HepG2 (cell line): ENCODE measurements around the gene LDHAL6B. TPM values are rescaled to one million over a fixed set of nuclear protein-coding genes. Genes with fewer than 3 reads are reported as not detected.

ENCODE experiments used
- ATAC-seq: fragments of 200-7000 bp; cut with Tn5 transposase; 3 replicates; pipeline ENCODE4 v1.9.1; 2020; ENCODE audit warnings: mild to moderate bottlenecking, moderate library complexity
- BruUV-seq: library from RNA; stranded (reverse); fragments of 400-500 nt; replicated peaks from 2 replicates; lab custom pipeline; 2021; lab: Mats Ljungman, UMichigan
- CTCF ChIA-PET: fragments of 300-600 bp; formaldehyde crosslinking; extraction: SDS; loops from one replicate; lab custom pipeline; 2021; ENCODE audit warnings: low total read pairs, inconsistent platforms, low intra/inter-chr PET ratio; lab: Yijun Ruan, JAX
- POLR2A ChIA-PET: fragments of 350-600 bp; sonication (Branson Sonifier 250); formaldehyde crosslinking; loops from one replicate; lab custom pipeline; 2020; ENCODE audit warnings: antibody characterized with exemption, inconsistent platforms; lab: Yijun Ruan, JAX
- DNase-seq: peaks from one replicate; pipeline ENCODE4 v3.0.0-alpha.2; 2015; ENCODE audit warnings: low spot score
- FAIRE-seq: peaks from 3 replicates; lab custom pipeline; 2011; peaks lifted over from hg19 to GRCh38; lab: Jason Lieb, UNC
- H2AFZ ChIP-seq: one replicate; pipeline ENCODE4 v1.6.1; 2011; ENCODE audit warnings: low read length, inconsistent platforms
- H3K27ac ChIP-seq: fragments of 300-600 bp; 3 replicates; pipeline ENCODE4 v1.8.0; 2011; ENCODE audit warnings: mixed run types, mild to moderate bottlenecking, mixed read lengths, low read length, inconsistent platforms; ENCODE audit not compliant: insufficient read depth; ENCODE audit errors: extremely low read length
- H3K27me3 ChIP-seq, 2 experiments: fragments of 200-600 bp in 1 of 2; 2 replicates in 1 of 2; 3 replicates in 1 of 2; pipeline versions ENCODE4 v1.6.0 to v1.8.0; 2011; ENCODE audit warnings: low read length in 2 of 2, mild to moderate bottlenecking in 2 of 2, moderate library complexity in 2 of 2, inconsistent platforms in 1 of 2; ENCODE audit not compliant: insufficient read depth in 2 of 2, control insufficient read depth in 1 of 2
- H3K36me3 ChIP-seq, 2 experiments: fragments of 200-600 bp in 1 of 2; replicated peaks in 1 of 2; 2 replicates in 1 of 2; 3 replicates in 1 of 2; pipeline versions ENCODE4 v1.5.1 to v1.8.0; 2011; ENCODE audit warnings: low read length in 2 of 2, inconsistent platforms in 1 of 2; ENCODE audit not compliant: insufficient read depth in 2 of 2, control insufficient read depth in 1 of 2
- H3K4me1 ChIP-seq: 2 replicates; pipeline ENCODE4 v1.5.1; 2012; ENCODE audit warnings: low read length, inconsistent platforms; ENCODE audit not compliant: insufficient read depth
- H3K4me2 ChIP-seq: 2 replicates; pipeline ENCODE4 v1.6.0; 2011; ENCODE audit warnings: low read depth, low read length, inconsistent platforms
- H3K4me3 ChIP-seq, 3 experiments: fragments of 200-600 bp in 1 of 3; sonication (generic), shearing (Covaris generic) in 1 of 3; replicated peaks in 1 of 3; 2 replicates each; pipeline ENCODE4 v1.5.1; 2011 to 2016; ENCODE audit warnings: low read length in 3 of 3, inconsistent platforms in 2 of 3, low read depth in 2 of 3, mild to moderate bottlenecking in 2 of 3, control low read depth in 1 of 3, mixed read lengths in 1 of 3; ENCODE audit not compliant: insufficient read depth in 1 of 3
- H3K79me2 ChIP-seq: one replicate; pipeline ENCODE4 v1.6.1; 2011; ENCODE audit warnings: low read length, inconsistent platforms; ENCODE audit not compliant: insufficient read depth
- H3K9ac ChIP-seq: 2 replicates; pipeline ENCODE4 v1.6.0; 2011; ENCODE audit warnings: mild to moderate bottlenecking, low read depth, low read length, inconsistent platforms; ENCODE audit not compliant: insufficient read depth
- H3K9me3 ChIP-seq: 2 replicates; pipeline ENCODE4 v1.5.1; 2012; ENCODE audit warnings: mild to moderate bottlenecking, low read length
- H4K20me1 ChIP-seq: 2 replicates; pipeline ENCODE4 v1.6.0; 2011; ENCODE audit warnings: inconsistent platforms, mild to moderate bottlenecking, low read length, moderate library complexity; ENCODE audit not compliant: insufficient read depth
- SOX6 ChIP-seq, 2 experiments: fragments of 450-650 bp in 1 of 2; sonication (generic) in 1 of 2; formaldehyde crosslinking in 1 of 2; IDR thresholded peaks; 2 replicates each; pipeline versions ENCODE4 v1.4.0 to v1.6.1; 2017 to 2020; ENCODE audit warnings: antibody characterized with exemption in 1 of 2, mild to moderate bottlenecking in 1 of 2, missing genetic modification reagents in 1 of 2
- ZBTB42 ChIP-seq: sonication (generic); formaldehyde crosslinking; IDR thresholded peaks from 2 replicates; pipeline ENCODE4 v1.5.0; 2020; ENCODE audit warnings: mild to moderate bottlenecking, missing genetic modification reagents
- ZBTB7A ChIP-seq: sonication (generic); formaldehyde crosslinking; IDR thresholded peaks from 2 replicates; pipeline ENCODE4 v1.8.0; 2022; ENCODE audit warnings: mild to moderate bottlenecking, missing genetic modification reagents
- ZFP36L1 ChIP-seq: sonication (generic); formaldehyde crosslinking; IDR thresholded peaks from 2 replicates; pipeline ENCODE4 v1.8.0; 2022; ENCODE audit warnings: mild to moderate bottlenecking, missing genetic modification reagents, moderate library complexity
- ZNF121 ChIP-seq: sonication (generic); formaldehyde crosslinking; IDR thresholded peaks from 2 replicates; pipeline ENCODE4 v1.5.0; 2020; ENCODE audit warnings: mild to moderate bottlenecking, missing genetic modification reagents
- ZNF713 ChIP-seq: sonication (generic); formaldehyde crosslinking; IDR thresholded peaks from 2 replicates; pipeline ENCODE4 v1.4.0; 2020; ENCODE audit warnings: mild to moderate bottlenecking, missing genetic modification reagents
- ZSCAN9 ChIP-seq: IDR thresholded peaks from 2 replicates; pipeline ENCODE4 v1.6.1; 2016; ENCODE audit warnings: borderline replicate concordance
- WGBS: methylation state at CpG from one replicate; pipeline ENCODE4 v1.1.6; 2017; ENCODE audit warnings: low lambda C conversion rate; 5-methylcytosine and 5-hydroxymethylcytosine counted together
- in situ Hi-C: cut with HindIII; loops from 2 replicates; pipeline ENCODE4 v1.10.0; 2017; ENCODE audit warnings: low pct_unique_long_range_greater_than_20kb; ENCODE audit not compliant: extremely low pct_ligation_motif_present
- intact Hi-C: fragments of 100-400 bp; cut with micrococcal nuclease; formaldehyde crosslinking; loops from one replicate; pipeline ENCODE4 v1.10.0; 2022; ENCODE audit not compliant: unreplicated experiment
- polyA plus RNA-seq, 8 experiments: library from polyadenylated mRNA; depleted of rRNA in 3 of 8; stranded (reverse) in 7 of 8; unstranded in 1 of 8; fragments of >200 nt; fragmentation: Illumina TruSeq in 4 of 8; extraction: Trizol in 4 of 8; gene quantifications; 2 replicates each; pipeline versions ENCODE4 v1.2.1 to v1.2.3, GENCODE V29; 2011 to 2016; ENCODE audit warnings: low read depth in 4 of 8, missing spikeins in 1 of 8, mixed read lengths in 1 of 8; ENCODE audit not compliant: insufficient read depth in 1 of 8
- total RNA-seq, 5 experiments: library from RNA; depleted of rRNA; stranded (reverse); fragments of >200 nt; fragmentation: Illumina TruSeq; extraction: Trizol; gene quantifications; 2 replicates each; pipeline ENCODE4 v1.2.3, GENCODE V29; 2016; ENCODE audit warnings: low read depth in 1 of 5
- TF ChIP-seq, protein P1 (sequence below): sonication (generic); formaldehyde crosslinking; conservative IDR thresholded peaks from 2 replicates; pipeline ENCODE4 v1.4.0; 2020; ENCODE audit warnings: mild to moderate bottlenecking, missing genetic modification reagents, moderate library complexity
- TF ChIP-seq, protein P2 (sequence below): sonication (generic); formaldehyde crosslinking; IDR thresholded peaks from 2 replicates; pipeline ENCODE4 v1.8.0; 2022; ENCODE audit warnings: mild to moderate bottlenecking, missing genetic modification reagents, moderate library complexity
- TF ChIP-seq, protein P3 (sequence below): sonication (generic); formaldehyde crosslinking; IDR thresholded peaks from 2 replicates; pipeline ENCODE4 v1.4.0; 2020; ENCODE audit warnings: mild to moderate bottlenecking, missing genetic modification reagents
- TF ChIP-seq, protein P4 (sequence below): sonication (generic); formaldehyde crosslinking; conservative IDR thresholded peaks from 2 replicates; pipeline ENCODE4 v1.4.0; 2020; ENCODE audit warnings: missing genetic modification reagents
- TF ChIP-seq, protein P5 (sequence below): sonication (generic); formaldehyde crosslinking; IDR thresholded peaks from 2 replicates; pipeline ENCODE4 v1.5.0; 2020; ENCODE audit warnings: missing genetic modification reagents

The LDHAL6B gene
- total and polyA plus RNA-seq, 2 of the 13 experiments (the other 11 are each of a cell fraction or from before 2014, with no cell fraction given) = not detected

DNA sequence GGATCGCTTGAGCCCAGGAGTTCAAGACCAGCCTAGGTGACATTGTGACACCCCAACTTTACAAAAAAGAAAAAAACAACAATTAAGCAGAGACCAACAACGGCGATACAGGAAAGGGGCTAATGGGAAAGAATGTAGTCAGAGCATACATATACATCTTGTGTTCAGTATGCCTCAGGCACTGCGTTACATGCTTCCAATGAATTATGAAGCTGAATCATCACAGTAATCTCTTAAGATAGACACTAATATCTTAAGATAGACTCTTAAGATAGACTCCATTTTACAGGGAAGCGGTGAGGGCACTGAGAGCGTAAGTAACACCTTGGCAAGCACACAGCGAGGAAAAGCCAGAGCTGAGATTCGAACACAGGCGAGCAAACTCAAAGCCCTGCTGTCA lies 6.1 kb upstream of the LDHAL6B start:
- Histone ChIP-seq H2AFZ (no peak overlapping the region), H3K9ac (no peak overlapping the region), H3K36me3 (peaks cover 10 to 27% of the 10 kb centered on the region in 2 experiments), H3K27ac (no peak overlapping the region), H3K4me3 (no peak overlapping the region), H3K9me3 (no peaks in the 10 kb centered on the region), H3K79me2 (no peaks in the 10 kb centered on the region), H4K20me1 (no peaks in the 10 kb centered on the region), H3K4me1 (no peaks in the 10 kb centered on the region), H3K4me2 (no peak overlapping the region), H3K27me3 (no peaks in the 10 kb centered on the region)
- FAIRE-seq (no peak), ATAC-seq (no peak), DNase-seq (no peak)
- intact Hi-C loops = no loop called here
- in situ Hi-C loops = no loop called here
- TF ChIP-seq, protein P1, sequence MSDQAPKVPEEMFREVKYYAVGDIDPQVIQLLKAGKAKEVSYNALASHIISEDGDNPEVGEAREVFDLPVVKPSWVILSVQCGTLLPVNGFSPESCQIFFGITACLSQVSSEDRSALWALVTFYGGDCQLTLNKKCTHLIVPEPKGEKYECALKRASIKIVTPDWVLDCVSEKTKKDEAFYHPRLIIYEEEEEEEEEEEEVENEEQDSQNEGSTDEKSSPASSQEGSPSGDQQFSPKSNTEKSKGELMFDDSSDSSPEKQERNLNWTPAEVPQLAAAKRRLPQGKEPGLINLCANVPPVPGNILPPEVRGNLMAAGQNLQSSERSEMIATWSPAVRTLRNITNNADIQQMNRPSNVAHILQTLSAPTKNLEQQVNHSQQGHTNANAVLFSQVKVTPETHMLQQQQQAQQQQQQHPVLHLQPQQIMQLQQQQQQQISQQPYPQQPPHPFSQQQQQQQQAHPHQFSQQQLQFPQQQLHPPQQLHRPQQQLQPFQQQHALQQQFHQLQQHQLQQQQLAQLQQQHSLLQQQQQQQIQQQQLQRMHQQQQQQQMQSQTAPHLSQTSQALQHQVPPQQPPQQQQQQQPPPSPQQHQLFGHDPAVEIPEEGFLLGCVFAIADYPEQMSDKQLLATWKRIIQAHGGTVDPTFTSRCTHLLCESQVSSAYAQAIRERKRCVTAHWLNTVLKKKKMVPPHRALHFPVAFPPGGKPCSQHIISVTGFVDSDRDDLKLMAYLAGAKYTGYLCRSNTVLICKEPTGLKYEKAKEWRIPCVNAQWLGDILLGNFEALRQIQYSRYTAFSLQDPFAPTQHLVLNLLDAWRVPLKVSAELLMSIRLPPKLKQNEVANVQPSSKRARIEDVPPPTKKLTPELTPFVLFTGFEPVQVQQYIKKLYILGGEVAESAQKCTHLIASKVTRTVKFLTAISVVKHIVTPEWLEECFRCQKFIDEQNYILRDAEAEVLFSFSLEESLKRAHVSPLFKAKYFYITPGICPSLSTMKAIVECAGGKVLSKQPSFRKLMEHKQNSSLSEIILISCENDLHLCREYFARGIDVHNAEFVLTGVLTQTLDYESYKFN (CRISPR knock-in tag) = no peak
- TF ChIP-seq ZBTB42 (no peak), ZNF121 (CRISPR knock-in tag) (no peak), SOX6 (IDR thresholded peaks at IDR 0.05) (no peak), SOX6 (CRISPR knock-in tag; IDR thresholded peaks at IDR 0.05) (no peak), ZBTB7A (CRISPR knock-in tag) (no peak), ZSCAN9 (CRISPR knock-in tag) (no peak), ZFP36L1 (CRISPR knock-in tag) (no peak), ZNF713 (CRISPR knock-in tag) (no peak)
- TF ChIP-seq, protein P2, sequence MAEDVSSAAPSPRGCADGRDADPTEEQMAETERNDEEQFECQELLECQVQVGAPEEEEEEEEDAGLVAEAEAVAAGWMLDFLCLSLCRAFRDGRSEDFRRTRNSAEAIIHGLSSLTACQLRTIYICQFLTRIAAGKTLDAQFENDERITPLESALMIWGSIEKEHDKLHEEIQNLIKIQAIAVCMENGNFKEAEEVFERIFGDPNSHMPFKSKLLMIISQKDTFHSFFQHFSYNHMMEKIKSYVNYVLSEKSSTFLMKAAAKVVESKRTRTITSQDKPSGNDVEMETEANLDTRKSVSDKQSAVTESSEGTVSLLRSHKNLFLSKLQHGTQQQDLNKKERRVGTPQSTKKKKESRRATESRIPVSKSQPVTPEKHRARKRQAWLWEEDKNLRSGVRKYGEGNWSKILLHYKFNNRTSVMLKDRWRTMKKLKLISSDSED (CRISPR knock-in tag) = no peak
- TF ChIP-seq, protein P3, sequence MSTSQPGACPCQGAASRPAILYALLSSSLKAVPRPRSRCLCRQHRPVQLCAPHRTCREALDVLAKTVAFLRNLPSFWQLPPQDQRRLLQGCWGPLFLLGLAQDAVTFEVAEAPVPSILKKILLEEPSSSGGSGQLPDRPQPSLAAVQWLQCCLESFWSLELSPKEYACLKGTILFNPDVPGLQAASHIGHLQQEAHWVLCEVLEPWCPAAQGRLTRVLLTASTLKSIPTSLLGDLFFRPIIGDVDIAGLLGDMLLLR (CRISPR knock-in tag) = no peak
- TF ChIP-seq, protein P4, sequence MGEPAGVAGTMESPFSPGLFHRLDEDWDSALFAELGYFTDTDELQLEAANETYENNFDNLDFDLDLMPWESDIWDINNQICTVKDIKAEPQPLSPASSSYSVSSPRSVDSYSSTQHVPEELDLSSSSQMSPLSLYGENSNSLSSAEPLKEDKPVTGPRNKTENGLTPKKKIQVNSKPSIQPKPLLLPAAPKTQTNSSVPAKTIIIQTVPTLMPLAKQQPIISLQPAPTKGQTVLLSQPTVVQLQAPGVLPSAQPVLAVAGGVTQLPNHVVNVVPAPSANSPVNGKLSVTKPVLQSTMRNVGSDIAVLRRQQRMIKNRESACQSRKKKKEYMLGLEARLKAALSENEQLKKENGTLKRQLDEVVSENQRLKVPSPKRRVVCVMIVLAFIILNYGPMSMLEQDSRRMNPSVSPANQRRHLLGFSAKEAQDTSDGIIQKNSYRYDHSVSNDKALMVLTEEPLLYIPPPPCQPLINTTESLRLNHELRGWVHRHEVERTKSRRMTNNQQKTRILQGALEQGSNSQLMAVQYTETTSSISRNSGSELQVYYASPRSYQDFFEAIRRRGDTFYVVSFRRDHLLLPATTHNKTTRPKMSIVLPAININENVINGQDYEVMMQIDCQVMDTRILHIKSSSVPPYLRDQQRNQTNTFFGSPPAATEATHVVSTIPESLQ (CRISPR knock-in tag) = no peak
- TF ChIP-seq, protein P5, sequence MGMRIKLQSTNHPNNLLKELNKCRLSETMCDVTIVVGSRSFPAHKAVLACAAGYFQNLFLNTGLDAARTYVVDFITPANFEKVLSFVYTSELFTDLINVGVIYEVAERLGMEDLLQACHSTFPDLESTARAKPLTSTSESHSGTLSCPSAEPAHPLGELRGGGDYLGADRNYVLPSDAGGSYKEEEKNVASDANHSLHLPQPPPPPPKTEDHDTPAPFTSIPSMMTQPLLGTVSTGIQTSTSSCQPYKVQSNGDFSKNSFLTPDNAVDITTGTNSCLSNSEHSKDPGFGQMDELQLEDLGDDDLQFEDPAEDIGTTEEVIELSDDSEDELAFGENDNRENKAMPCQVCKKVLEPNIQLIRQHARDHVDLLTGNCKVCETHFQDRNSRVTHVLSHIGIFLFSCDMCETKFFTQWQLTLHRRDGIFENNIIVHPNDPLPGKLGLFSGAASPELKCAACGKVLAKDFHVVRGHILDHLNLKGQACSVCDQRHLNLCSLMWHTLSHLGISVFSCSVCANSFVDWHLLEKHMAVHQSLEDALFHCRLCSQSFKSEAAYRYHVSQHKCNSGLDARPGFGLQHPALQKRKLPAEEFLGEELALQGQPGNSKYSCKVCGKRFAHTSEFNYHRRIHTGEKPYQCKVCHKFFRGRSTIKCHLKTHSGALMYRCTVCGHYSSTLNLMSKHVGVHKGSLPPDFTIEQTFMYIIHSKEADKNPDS (CRISPR knock-in tag) = no peak
- BruUV-seq = no TSS peak
- ChIA-PET POLR2A (no interaction called here), CTCF (no interaction called here)
- WGBS = 96% methylated on average over 9 of the region's 9 CpGs
